HepG2 (cell line): Measurements from ENCODE around the gene KHNYN. TPM values are rescaled to one million over a fixed set of nuclear protein-coding genes. Genes with fewer than 3 reads are reported as not detected.

Experiments used
- ATF7-NPFF ChIP-seq: sonication (generic); formaldehyde crosslinking; IDR thresholded peaks from 2 replicates; pipeline ENCODE4 v1.8.1; 2023; ENCODE audit warnings: mild to moderate bottlenecking, low read depth, missing genetic modification reagents, moderate library complexity
- FLYWCH1 ChIP-seq: sonication (generic); formaldehyde crosslinking; IDR thresholded peaks from 2 replicates; pipeline ENCODE4 v1.8.1; 2023; ENCODE audit warnings: mild to moderate bottlenecking, missing genetic modification reagents
- NONO ChIP-seq, 2 experiments: fragments of 450-650 bp in 1 of 2; sonication (generic) in 1 of 2; formaldehyde crosslinking in 1 of 2; IDR thresholded peaks in 1 of 2; conservative IDR thresholded peaks in 1 of 2; 2 replicates each; pipeline versions ENCODE4 v1.6.1 to v1.8.0; 2017 to 2022; ENCODE audit warnings: mild to moderate bottlenecking in 1 of 2, missing genetic modification reagents in 1 of 2, moderate library complexity in 1 of 2
- REXO4 ChIP-seq: sonication (generic); formaldehyde crosslinking; IDR thresholded peaks from 2 replicates; pipeline ENCODE4 v1.8.0; 2022; ENCODE audit warnings: missing genetic modification reagents, mild to moderate bottlenecking, borderline replicate concordance
- SMAD3 ChIP-seq: sonication (generic); formaldehyde crosslinking; IDR thresholded peaks from 2 replicates; pipeline ENCODE4 v1.4.0; 2020; ENCODE audit warnings: missing genetic modification reagents
- SMARCE1 ChIP-seq: fragments of 450-650 bp; IDR thresholded peaks from 2 replicates; pipeline ENCODE4 v1.6.1; 2017; ENCODE audit warnings: borderline replicate concordance
- TGIF2 ChIP-seq: IDR thresholded peaks from 2 replicates; pipeline ENCODE4 v1.6.1; 2016; ENCODE audit warnings: control low read depth, missing compliant biosample characterization
- ZBTB20 ChIP-seq: sonication (generic); formaldehyde crosslinking; IDR thresholded peaks from 2 replicates; pipeline ENCODE4 v1.8.1; 2023; ENCODE audit warnings: missing genetic modification reagents, low read depth, mild to moderate bottlenecking, borderline replicate concordance
- ZNF354B ChIP-seq: sonication (generic); formaldehyde crosslinking; IDR thresholded peaks from 2 replicates; pipeline ENCODE4 v1.8.0; 2022; ENCODE audit warnings: mild to moderate bottlenecking, missing genetic modification reagents
- ZNF547 ChIP-seq: sonication (generic); formaldehyde crosslinking; IDR thresholded peaks from 2 replicates; pipeline ENCODE4 v1.5.1; 2020; ENCODE audit warnings: mild to moderate bottlenecking, missing genetic modification reagents
- ZNF782 ChIP-seq: sonication (generic); formaldehyde crosslinking; IDR thresholded peaks from 2 replicates; pipeline ENCODE4 v1.4.0; 2020; ENCODE audit warnings: missing genetic modification reagents, mild to moderate bottlenecking, borderline replicate concordance
- polyA plus RNA-seq, 8 experiments: library from polyadenylated mRNA; depleted of rRNA in 3 of 8; stranded (reverse) in 7 of 8; unstranded in 1 of 8; fragments of >200 nt; fragmentation: Illumina TruSeq in 4 of 8; extraction: Trizol in 4 of 8; gene quantifications; 2 replicates each; pipeline versions ENCODE4 v1.2.1 to v1.2.3, GENCODE V29; 2011 to 2016; ENCODE audit warnings: low read depth in 4 of 8, missing spikeins in 1 of 8, mixed read lengths in 1 of 8; ENCODE audit not compliant: insufficient read depth in 1 of 8
- total RNA-seq, 5 experiments: library from RNA; depleted of rRNA; stranded (reverse); fragments of >200 nt; fragmentation: Illumina TruSeq; extraction: Trizol; gene quantifications; 2 replicates each; pipeline ENCODE4 v1.2.3, GENCODE V29; 2016; ENCODE audit warnings: low read depth in 1 of 5
- TF ChIP-seq, protein P1 (sequence below): sonication (generic); formaldehyde crosslinking; conservative IDR thresholded peaks from 2 replicates; pipeline ENCODE4 v1.4.0; 2020; ENCODE audit warnings: mild to moderate bottlenecking, missing genetic modification reagents, moderate library complexity
- TF ChIP-seq, protein P2 (sequence below): sonication (generic); formaldehyde crosslinking; IDR thresholded peaks from 2 replicates; pipeline ENCODE4 v1.5.0; 2020; ENCODE audit warnings: mild to moderate bottlenecking, missing genetic modification reagents, moderate library complexity
- TF ChIP-seq, protein P3 (sequence below): IDR thresholded peaks from 2 replicates; pipeline ENCODE4 v1.6.1; 2012; ENCODE audit warnings: low read length, improper control_type of control experiment
- TF ChIP-seq, protein P4 (sequence below): sonication (generic); formaldehyde crosslinking; conservative IDR thresholded peaks from 2 replicates; pipeline ENCODE4 v1.8.0; 2022; ENCODE audit warnings: low read depth, missing genetic modification reagents

KHNYN gene
- total and polyA plus RNA-seq, 2 of the 13 experiments (the other 11 are each of a cell fraction or from before 2014, with no cell fraction given) = 52.8 to 75.7 TPM

GRCh38 chr14:24398653-24399446, 30.9 kb upstream of the KHNYN start, which contains the start of gene NYNRIN (continued):
- TF ChIP-seq ZNF547 (CRISPR knock-in tag) = no peak
- TF ChIP-seq REXO4 (CRISPR knock-in tag) = no peak
- TF ChIP-seq, protein P1, sequence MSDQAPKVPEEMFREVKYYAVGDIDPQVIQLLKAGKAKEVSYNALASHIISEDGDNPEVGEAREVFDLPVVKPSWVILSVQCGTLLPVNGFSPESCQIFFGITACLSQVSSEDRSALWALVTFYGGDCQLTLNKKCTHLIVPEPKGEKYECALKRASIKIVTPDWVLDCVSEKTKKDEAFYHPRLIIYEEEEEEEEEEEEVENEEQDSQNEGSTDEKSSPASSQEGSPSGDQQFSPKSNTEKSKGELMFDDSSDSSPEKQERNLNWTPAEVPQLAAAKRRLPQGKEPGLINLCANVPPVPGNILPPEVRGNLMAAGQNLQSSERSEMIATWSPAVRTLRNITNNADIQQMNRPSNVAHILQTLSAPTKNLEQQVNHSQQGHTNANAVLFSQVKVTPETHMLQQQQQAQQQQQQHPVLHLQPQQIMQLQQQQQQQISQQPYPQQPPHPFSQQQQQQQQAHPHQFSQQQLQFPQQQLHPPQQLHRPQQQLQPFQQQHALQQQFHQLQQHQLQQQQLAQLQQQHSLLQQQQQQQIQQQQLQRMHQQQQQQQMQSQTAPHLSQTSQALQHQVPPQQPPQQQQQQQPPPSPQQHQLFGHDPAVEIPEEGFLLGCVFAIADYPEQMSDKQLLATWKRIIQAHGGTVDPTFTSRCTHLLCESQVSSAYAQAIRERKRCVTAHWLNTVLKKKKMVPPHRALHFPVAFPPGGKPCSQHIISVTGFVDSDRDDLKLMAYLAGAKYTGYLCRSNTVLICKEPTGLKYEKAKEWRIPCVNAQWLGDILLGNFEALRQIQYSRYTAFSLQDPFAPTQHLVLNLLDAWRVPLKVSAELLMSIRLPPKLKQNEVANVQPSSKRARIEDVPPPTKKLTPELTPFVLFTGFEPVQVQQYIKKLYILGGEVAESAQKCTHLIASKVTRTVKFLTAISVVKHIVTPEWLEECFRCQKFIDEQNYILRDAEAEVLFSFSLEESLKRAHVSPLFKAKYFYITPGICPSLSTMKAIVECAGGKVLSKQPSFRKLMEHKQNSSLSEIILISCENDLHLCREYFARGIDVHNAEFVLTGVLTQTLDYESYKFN (CRISPR knock-in tag) = no peak; the same call in 1 of the 2 replicates
- TF ChIP-seq ATF7-NPFF (CRISPR knock-in tag) = no peak; the same call in 1 of the 2 replicates
- TF ChIP-seq, protein P2, sequence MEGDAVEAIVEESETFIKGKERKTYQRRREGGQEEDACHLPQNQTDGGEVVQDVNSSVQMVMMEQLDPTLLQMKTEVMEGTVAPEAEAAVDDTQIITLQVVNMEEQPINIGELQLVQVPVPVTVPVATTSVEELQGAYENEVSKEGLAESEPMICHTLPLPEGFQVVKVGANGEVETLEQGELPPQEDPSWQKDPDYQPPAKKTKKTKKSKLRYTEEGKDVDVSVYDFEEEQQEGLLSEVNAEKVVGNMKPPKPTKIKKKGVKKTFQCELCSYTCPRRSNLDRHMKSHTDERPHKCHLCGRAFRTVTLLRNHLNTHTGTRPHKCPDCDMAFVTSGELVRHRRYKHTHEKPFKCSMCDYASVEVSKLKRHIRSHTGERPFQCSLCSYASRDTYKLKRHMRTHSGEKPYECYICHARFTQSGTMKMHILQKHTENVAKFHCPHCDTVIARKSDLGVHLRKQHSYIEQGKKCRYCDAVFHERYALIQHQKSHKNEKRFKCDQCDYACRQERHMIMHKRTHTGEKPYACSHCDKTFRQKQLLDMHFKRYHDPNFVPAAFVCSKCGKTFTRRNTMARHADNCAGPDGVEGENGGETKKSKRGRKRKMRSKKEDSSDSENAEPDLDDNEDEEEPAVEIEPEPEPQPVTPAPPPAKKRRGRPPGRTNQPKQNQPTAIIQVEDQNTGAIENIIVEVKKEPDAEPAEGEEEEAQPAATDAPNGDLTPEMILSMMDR (CRISPR knock-in tag) = 0 out of 2 replicates have a peak, but pooled peaks have one; percentile 5
- TF ChIP-seq SMARCE1 = no peak
- TF ChIP-seq ZBTB20 (CRISPR knock-in tag) = no peak
- TF ChIP-seq ZNF354B (CRISPR knock-in tag) = no peak
- no peak for TF ChIP-seq TGIF2 (CRISPR knock-in tag)
- TF ChIP-seq FLYWCH1 (CRISPR knock-in tag) = no peak
- TF ChIP-seq NONO (IDR thresholded peaks at IDR 0.05) = no peak
- 0 out of 2 replicates have a peak, but pooled peaks have one; percentile 59 for TF ChIP-seq NONO (CRISPR knock-in tag; conservative IDR thresholded peaks at IDR 0.05)
- TF ChIP-seq SMAD3 (CRISPR knock-in tag) = no peak
- TF ChIP-seq ZNF782 (CRISPR knock-in tag) = no peak
- TF ChIP-seq, protein P3, sequence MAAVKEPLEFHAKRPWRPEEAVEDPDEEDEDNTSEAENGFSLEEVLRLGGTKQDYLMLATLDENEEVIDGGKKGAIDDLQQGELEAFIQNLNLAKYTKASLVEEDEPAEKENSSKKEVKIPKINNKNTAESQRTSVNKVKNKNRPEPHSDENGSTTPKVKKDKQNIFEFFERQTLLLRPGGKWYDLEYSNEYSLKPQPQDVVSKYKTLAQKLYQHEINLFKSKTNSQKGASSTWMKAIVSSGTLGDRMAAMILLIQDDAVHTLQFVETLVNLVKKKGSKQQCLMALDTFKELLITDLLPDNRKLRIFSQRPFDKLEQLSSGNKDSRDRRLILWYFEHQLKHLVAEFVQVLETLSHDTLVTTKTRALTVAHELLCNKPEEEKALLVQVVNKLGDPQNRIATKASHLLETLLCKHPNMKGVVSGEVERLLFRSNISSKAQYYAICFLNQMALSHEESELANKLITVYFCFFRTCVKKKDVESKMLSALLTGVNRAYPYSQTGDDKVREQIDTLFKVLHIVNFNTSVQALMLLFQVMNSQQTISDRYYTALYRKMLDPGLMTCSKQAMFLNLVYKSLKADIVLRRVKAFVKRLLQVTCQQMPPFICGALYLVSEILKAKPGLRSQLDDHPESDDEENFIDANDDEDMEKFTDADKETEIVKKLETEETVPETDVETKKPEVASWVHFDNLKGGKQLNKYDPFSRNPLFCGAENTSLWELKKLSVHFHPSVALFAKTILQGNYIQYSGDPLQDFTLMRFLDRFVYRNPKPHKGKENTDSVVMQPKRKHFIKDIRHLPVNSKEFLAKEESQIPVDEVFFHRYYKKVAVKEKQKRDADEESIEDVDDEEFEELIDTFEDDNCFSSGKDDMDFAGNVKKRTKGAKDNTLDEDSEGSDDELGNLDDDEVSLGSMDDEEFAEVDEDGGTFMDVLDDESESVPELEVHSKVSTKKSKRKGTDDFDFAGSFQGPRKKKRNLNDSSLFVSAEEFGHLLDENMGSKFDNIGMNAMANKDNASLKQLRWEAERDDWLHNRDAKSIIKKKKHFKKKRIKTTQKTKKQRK = no peak
- TF ChIP-seq, protein P4, sequence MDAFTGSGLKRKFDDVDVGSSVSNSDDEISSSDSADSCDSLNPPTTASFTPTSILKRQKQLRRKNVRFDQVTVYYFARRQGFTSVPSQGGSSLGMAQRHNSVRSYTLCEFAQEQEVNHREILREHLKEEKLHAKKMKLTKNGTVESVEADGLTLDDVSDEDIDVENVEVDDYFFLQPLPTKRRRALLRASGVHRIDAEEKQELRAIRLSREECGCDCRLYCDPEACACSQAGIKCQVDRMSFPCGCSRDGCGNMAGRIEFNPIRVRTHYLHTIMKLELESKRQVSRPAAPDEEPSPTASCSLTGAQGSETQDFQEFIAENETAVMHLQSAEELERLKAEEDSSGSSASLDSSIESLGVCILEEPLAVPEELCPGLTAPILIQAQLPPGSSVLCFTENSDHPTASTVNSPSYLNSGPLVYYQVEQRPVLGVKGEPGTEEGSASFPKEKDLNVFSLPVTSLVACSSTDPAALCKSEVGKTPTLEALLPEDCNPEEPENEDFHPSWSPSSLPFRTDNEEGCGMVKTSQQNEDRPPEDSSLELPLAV = no peak
